Retinal pigment epithelial cell (primary cell): Measurements from ENCODE around the gene PTPMT1.
"Not testable (repeated sequence)": the region's sequence is repeated elsewhere in the genome, so short reads cannot be mapped to it uniquely, and the experiment has no call there.

Source experiments
- DNase-seq: peaks from one replicate; pipeline ENCODE4 v3.0.0-alpha.2; 2010; ENCODE audit warnings: low read depth
- H3K4me3 ChIP-seq: 2 replicates; pipeline ENCODE4 v1.5.1; 2011; ENCODE audit warnings: mild to moderate bottlenecking, low read length, control low read depth, moderate library complexity
- CTCF ChIP-seq: conservative IDR thresholded peaks from 2 replicates; pipeline ENCODE4 v1.5.1; 2011; ENCODE audit warnings: low read depth, low read length, control low read depth, inconsistent platforms

PTPMT1 gene

GRCh38 chr11:47565340-47566148 lies at the start of gene PTPMT1:
Gene PTPMT1, plus strand, starts transcription at chr11:47565599. Its CDS starts 24 bp downstream, at chr11:47565623.
- TF ChIP-seq CTCF = no peak
- no peak for DNase-seq
- peak within 1 kb of the TSS; percentile 81 for H3K4me3 ChIP-seq

- no peak for TF ChIP-seq CTCF
- no peak overlapping the region for H3K4me3 ChIP-seq
- DNase-seq = no peak
Measured at GRCh38 chr11:47516155-47516554, 49.2 kb upstream of the PTPMT1 start.

GRCh38 chr11:47516984-47517853 lies 48.2 kb upstream of the PTPMT1 start:
- DNase-seq = no peak
- H3K4me3 ChIP-seq = no peak overlapping the region
- no peak for TF ChIP-seq CTCF

GRCh38 chr11:47518212-47518964 lies 47.0 kb upstream of the PTPMT1 start:
- no peak overlapping the region for H3K4me3 ChIP-seq
- no peak for DNase-seq
- TF ChIP-seq CTCF = no peak

GRCh38 chr11:47523490-47524225 lies 41.7 kb upstream of the PTPMT1 start:
- no peak for TF ChIP-seq CTCF
- DNase-seq = peak; percentile 54
- peak overlapping the region; percentile 15 for H3K4me3 ChIP-seq

- TF ChIP-seq CTCF = no peak
- no peak overlapping the region for H3K4me3 ChIP-seq
- DNase-seq = no peak
Measured at GRCh38 chr11:47524291-47524874, 41.0 kb upstream of the PTPMT1 start.

GRCh38 chr11:47526032-47526431 lies 39.4 kb upstream of the PTPMT1 start:
- not testable (repeated sequence) for H3K4me3 ChIP-seq, DNase-seq
